GM20000 (cell line): Measurements from ENCODE around the gene CARD14.

Source experiments
- DNase-seq: peaks from one replicate; pipeline ENCODE4 v3.0.0; 2012; ENCODE audit warnings: low spot score
- TF ChIP-seq, protein P1 (sequence below): IDR thresholded peaks from 2 replicates; pipeline ENCODE4 v1.5.1; 2012; ENCODE audit warnings: mild to moderate bottlenecking, control low read depth; ENCODE audit errors: extremely low read depth, missing control alignments

CARD14 gene

DNA sequence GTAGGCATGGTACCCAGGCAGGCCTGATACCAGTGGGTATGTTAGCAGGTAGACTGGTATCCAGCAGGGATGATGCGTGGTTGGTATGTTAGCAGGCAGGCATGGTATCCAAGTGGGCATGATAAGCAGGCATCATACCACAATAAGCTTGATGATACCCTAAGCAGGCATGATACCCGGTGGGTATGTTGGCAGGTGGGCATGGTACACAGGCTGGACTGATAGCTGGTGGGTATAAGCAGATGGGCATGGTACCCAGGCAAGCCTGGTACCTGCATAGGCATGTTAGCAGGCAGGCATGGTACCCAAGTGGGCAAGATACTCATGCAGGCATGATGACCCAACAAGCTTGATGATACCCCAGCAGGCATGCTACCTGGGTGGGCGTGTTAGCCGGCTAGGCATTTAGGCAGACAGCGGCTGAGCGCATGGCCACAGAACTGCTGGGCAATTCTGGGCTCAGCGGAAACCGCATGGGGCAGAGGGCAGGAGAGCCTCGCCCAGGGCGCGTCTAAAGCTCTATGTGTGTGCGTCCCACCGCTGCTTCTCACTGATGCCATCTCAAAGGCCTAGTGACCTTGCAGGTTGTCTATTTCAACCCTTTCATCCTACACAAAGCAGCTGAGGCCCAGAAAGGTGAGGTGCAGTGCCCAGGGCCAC lies 48.0 kb downstream of the CARD14 start:
- no peak for DNase-seq
- TF ChIP-seq, protein P1, sequence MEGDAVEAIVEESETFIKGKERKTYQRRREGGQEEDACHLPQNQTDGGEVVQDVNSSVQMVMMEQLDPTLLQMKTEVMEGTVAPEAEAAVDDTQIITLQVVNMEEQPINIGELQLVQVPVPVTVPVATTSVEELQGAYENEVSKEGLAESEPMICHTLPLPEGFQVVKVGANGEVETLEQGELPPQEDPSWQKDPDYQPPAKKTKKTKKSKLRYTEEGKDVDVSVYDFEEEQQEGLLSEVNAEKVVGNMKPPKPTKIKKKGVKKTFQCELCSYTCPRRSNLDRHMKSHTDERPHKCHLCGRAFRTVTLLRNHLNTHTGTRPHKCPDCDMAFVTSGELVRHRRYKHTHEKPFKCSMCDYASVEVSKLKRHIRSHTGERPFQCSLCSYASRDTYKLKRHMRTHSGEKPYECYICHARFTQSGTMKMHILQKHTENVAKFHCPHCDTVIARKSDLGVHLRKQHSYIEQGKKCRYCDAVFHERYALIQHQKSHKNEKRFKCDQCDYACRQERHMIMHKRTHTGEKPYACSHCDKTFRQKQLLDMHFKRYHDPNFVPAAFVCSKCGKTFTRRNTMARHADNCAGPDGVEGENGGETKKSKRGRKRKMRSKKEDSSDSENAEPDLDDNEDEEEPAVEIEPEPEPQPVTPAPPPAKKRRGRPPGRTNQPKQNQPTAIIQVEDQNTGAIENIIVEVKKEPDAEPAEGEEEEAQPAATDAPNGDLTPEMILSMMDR, result no peak

GRCh38 chr17:80218391-80218790 lies 48.6 kb downstream of the CARD14 start:
- TF ChIP-seq, protein P1, result no peak
- no peak for DNase-seq

DNA sequence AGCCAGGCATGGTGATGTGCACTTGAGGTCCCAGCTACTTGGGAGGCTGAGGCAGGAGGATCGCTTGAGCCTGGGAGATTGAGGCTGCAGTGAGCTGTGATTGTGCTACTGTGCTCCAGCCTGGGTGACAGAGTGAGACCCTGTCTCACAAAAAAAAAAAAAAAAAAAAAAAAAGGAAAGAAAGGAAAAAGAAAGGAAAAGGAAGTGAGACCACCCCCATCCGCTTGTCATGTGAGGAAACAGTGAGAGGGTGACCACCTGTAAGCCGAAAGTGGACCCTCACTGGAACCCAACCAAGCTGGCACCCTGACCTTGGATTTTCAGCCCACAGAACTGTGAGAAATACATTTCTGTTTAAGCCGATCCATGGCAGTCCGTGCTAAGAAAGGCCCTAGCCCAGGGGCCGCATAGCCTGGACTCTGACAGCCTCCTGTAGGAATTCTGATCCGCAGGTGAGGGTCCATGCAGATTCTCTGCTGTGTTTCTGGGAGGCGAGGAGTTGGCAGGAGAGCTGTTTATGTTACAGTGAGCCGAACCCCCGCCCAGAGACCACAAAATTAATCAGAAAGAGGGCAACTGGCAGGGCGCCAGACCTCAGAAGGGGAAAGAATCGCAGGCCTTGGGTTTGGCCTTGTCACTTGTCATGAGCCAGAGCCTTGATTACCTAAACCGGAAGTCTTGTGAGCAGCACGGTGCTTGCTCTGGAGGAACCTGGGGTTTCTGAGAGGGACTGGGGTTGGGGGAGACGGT lies 49.4 kb downstream of the CARD14 start:
- TF ChIP-seq, protein P1, result no peak
- DNase-seq, result peak; percentile 89

DNA sequence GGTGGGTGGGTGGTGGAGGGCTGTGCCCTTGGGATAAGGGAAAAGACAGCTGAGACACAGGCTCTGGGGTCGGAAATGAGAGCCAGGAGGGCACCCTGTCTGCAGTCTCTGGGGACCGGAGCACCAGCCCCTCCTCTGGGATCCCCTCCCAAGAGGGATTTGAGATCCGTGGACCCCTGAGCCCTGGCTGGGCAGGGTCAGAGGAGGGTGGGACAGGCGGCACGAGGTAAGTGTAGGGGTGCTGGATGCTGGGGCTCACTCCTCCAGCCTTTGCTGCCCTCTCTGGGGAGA lies 49.9 kb downstream of the CARD14 start:
- DNase-seq, result no peak

DNA sequence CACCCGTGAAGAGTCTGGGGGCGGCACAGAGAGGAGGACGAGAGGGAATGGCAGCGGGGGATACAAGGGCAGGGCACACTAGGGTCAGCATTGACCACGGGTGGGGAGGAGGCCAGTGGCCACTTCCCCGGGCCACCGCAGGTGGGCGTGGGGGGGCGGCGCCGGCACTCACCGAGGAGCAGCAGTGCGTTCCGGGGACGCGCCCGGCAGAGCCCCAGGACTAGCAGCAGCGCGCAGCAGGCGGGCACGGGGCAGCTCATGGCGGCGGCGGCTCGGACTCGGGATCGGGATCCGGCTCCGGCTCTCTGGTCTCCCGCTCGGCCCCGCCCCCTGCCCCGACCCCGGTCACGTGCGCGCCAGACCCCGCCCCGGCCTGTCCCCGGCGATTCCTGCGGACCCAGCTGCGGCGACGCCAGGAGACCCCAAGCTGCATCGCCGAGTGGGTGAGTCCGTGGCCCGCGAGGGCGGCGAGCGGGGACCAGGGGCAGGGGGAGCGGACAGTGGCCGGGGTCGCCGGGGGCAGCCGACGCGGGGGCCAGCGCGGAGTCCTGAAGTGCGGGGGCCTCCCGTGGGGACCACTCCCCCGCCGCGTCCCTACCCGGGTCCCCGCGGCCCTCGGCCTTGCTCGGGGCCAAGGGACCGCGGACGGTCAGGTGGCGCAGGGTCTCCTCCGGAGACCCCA lies 50.4 kb downstream of the CARD14 start, which contains the start of the genes SGSH and SLC26A11:
SGSH (minus strand) TSS at position 280 of the 682 bp plus-strand sequence; CDS start at position 260, 20 bp downstream.
SLC26A11 (plus strand) TSS at position 374 of the 682 bp plus-strand sequence. CDS start 1,134 bp downstream, outside the sequence.
- TF ChIP-seq, protein P1, result no peak
- DNase-seq, result peak; percentile 94

More for the DNA sequence above, 49.9 kb downstream of the CARD14 start:
- TF ChIP-seq, protein P1, result no peak

- TF ChIP-seq, protein P1, result no peak
- no peak for DNase-seq
These were observed 50.9 kb downstream of the CARD14 start for GRCh38 chr17:80220736-80221215.
